MM.1S (cell line): Measurements from ENCODE around the gene DCAF11.

ENCODE experiments used
- CTCF ChIP-seq: fragments of 300-600 bp; sonication (generic); IDR thresholded peaks from 2 replicates; pipeline ENCODE4 v1.5.1; 2016; ENCODE audit warnings: antibody characterized with exemption, low read length, mixed read lengths
- EZH2 ChIP-seq: fragments of 300-600 bp; sonication (generic); optimal IDR thresholded peaks from 2 replicates; pipeline ENCODE3; 2017; ENCODE audit warnings: low read depth, mild to moderate bottlenecking, antibody characterized with exemption, low read length, mixed read lengths

- TF ChIP-seq EZH2: no peak
- TF ChIP-seq CTCF: no peak
Observed at GRCh38 chr14:24141097-24141880, 26.7 kb downstream of the DCAF11 start, which contains the start of gene EMC9.
